SK-N-MC (cell line): ENCODE data around the gene ANP32A.

Experiments
- EZH2 ChIP-seq: fragments of 200-600 bp; sonication (generic); IDR thresholded peaks from one replicate; pipeline ENCODE4 v1.6.1; 2017; ENCODE audit warnings: antibody characterized with exemption
- FOXP2 ChIP-seq: optimal IDR thresholded peaks from 2 replicates; pipeline ENCODE3; 2011; ENCODE audit warnings: mild to moderate bottlenecking, moderate library complexity; ENCODE audit not compliant: insufficient read depth; ENCODE audit errors: extremely low read length, control extremely low read depth
- POLR2AphosphoS5 ChIP-seq: IDR thresholded peaks from 2 replicates; pipeline ENCODE4 v1.6.1; 2012; ENCODE audit warnings: mild to moderate bottlenecking, low read depth, low read length, borderline replicate concordance

DNA sequence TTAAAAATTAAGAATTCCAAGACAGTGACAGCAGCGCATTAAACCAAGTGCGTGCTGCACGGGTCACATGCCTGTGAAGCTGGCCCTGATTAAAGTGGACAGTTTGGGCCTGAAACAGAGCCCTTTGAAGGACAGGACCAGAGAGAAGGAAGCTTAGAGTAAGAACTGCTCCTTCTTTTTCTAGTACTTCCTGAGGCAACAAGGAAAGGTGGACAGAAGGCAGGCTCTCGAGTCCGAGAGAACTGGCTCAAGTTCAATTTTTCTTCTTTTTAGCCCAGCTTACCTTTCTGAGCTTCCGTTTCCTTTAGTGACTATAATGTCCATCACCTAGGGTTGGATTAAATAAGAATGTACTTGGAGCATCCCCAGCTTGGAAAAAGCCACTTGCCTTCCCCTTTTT lies 26.9 kb downstream of the ANP32A start:
- no peak for TF ChIP-seq EZH2
- no peak for TF ChIP-seq POLR2AphosphoS5
- no peak for TF ChIP-seq FOXP2
